H1 (cell line): ENCODE results near the gene ZNF599. TPM values are rescaled to one million over a fixed set of nuclear protein-coding genes. Genes with fewer than 3 reads are reported as not detected.

ENCODE experiments used
- NANOG ChIP-seq: IDR thresholded peaks from 2 replicates; pipeline ENCODE4 v1.6.1; 2011; ENCODE audit warnings: low read length, low read depth, mild to moderate bottlenecking, inconsistent platforms; ENCODE audit not compliant: insufficient read depth, poor library complexity, severe bottlenecking
- POLR2AphosphoS5 ChIP-seq: IDR thresholded peaks from 2 replicates; pipeline ENCODE4 v1.6.1; 2011; ENCODE audit warnings: low read depth, low read length
- RAD21 ChIP-seq, 2 experiments: IDR thresholded peaks in 1 of 2; conservative IDR thresholded peaks in 1 of 2; 2 replicates each; pipeline ENCODE4 v1.6.1; 2011; ENCODE audit warnings: low read depth in 2 of 2, low read length in 2 of 2, improper control_type of control experiment in 1 of 2, inconsistent platforms in 1 of 2, mild to moderate bottlenecking in 1 of 2, moderate library complexity in 1 of 2
- RNF2 ChIP-seq: fragments of 200-900, 300-1000 bp; sonication (generic); IDR thresholded peaks from 2 replicates; pipeline ENCODE4 v1.7.1; 2016; ENCODE audit warnings: borderline replicate concordance, low read depth, mild to moderate bottlenecking, antibody characterized with exemption, low read length; ENCODE audit not compliant: poor library complexity, severe bottlenecking; ENCODE audit errors: missing control alignments
- SP4 ChIP-seq: IDR thresholded peaks from 2 replicates; pipeline ENCODE4 v1.6.1; 2012; ENCODE audit warnings: low read length, inconsistent platforms
- TBP ChIP-seq: IDR thresholded peaks from 2 replicates; pipeline ENCODE4 v1.6.1; 2011; ENCODE audit warnings: low read depth, low read length, improper control_type of control experiment
- polyA plus RNA-seq, 7 experiments: library from polyadenylated mRNA; depleted of rRNA in 3 of 7; stranded (reverse) in 5 of 7; unstranded in 2 of 7; fragments of >200 nt in 5 of 7; fragments of 200-250 nt in 2 of 7; gene quantifications; 1 replicate in 5 of 7; 2 replicates in 1 of 7; 4 replicates in 1 of 7; pipeline versions ENCODE4 v1.2.1 to v1.2.3, GENCODE V29; 2011 to 2013; ENCODE audit warnings: missing spikeins in 2 of 7, mixed read lengths in 2 of 7
- total RNA-seq: library from RNA; stranded (reverse); fragmentation: NEBNext Ultra II Directional; extraction: Animal tissue kit (Norgen Biotek cat#: 25700); gene quantifications from 2 replicates; pipeline ENCODE4 v1.2.1, GENCODE V29; 2021

ZNF599 gene
- total and polyA plus RNA-seq, 2 of the 8 experiments (the other 6 are each of a cell fraction or from before 2014, with no cell fraction given), result 4.8 to 5.4 TPM

DNA sequence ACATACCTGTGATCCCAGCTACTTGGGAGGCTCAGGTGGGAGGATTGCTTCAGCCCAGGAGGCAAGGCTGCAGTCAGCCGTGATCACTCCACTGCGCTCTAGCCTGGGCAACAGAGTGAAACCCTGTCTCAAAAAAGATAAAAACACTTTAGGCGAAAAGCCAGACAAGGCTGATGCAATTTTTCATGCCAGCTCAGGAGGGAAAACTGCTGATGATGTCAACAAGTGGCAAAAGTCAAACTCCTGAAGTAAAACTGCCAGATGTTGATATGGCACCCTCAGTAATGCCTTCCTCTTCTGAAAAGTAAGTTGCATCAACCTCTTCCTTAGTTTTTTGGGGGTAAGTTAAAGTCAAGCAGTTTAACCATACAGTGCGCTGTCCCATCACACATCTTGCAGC lies 15.6 kb downstream of the ZNF599 start (continued):
- TF ChIP-seq RAD21 (IDR thresholded peaks at IDR 0.05 in 1 of 2, conservative IDR thresholded peaks at IDR 0.05 in 1 of 2; ENCODE audit: low read depth in 2 of 2, low read length in 2 of 2) (no peak), RNF2 (no peak), NANOG (no peak), SP4 (no peak), TBP (no peak), POLR2AphosphoS5 (no peak)
